Activated CD4-positive, alpha-beta memory T cell treated with anti-CD3 and anti-CD28 coated beads for 36 hours (primary cell): ENCODE results near the gene NKIRAS1. TPM values are rescaled to one million over a fixed set of nuclear protein-coding genes. Genes with fewer than 3 reads are reported as not detected.
"Not testable (repeated sequence)": the region's sequence is repeated elsewhere in the genome, so short reads cannot be mapped to it uniquely, and the experiment has no call there.

ENCODE experiments used
- CTCF ChIA-PET: fragments of 350-600 bp; sonication (Branson Sonifier 250); formaldehyde crosslinking; loops from one replicate; lab custom pipeline; 2021; ENCODE audit warnings: antibody characterized with exemption, inconsistent platforms; lab: Charles Lee
- POLR2A ChIA-PET: fragments of 350-600 bp; sonication (Branson Sonifier 250); formaldehyde crosslinking; loops from one replicate; lab custom pipeline; 2021; ENCODE audit warnings: antibody characterized with exemption; lab: Charles Lee
- DNase-seq: peaks from one replicate; pipeline ENCODE4 v3.0.0-alpha.2; 2020
- H3K27ac Mint-ChIP-seq: one replicate; pipeline ENCODE4 v1.8.0; 2021; ENCODE audit warnings: mixed read lengths
- H3K27me3 Mint-ChIP-seq: one replicate; pipeline ENCODE4 v1.8.0; 2021; ENCODE audit warnings: mixed read lengths
- H3K36me3 Mint-ChIP-seq: one replicate; pipeline ENCODE4 v1.8.0; 2021; ENCODE audit warnings: mixed read lengths
- H3K4me1 Mint-ChIP-seq: one replicate; pipeline ENCODE4 v1.8.0; 2021; ENCODE audit warnings: low read depth, mixed read lengths
- H3K4me3 Mint-ChIP-seq: one replicate; pipeline ENCODE4 v1.8.0; 2021; ENCODE audit warnings: mild to moderate bottlenecking, mixed read lengths
- H3K9me3 Mint-ChIP-seq: one replicate; pipeline ENCODE4 v1.8.0; 2021; ENCODE audit warnings: mixed read lengths
- intact Hi-C: fragments of 100-400 bp; cut with micrococcal nuclease; formaldehyde crosslinking; loops from one replicate; pipeline ENCODE4 v1.15.1; 2023
- total RNA-seq, 2 experiments: library from RNA; stranded (reverse); gene quantifications; one replicate each; pipeline ENCODE4 v1.2.3, GENCODE V29; 2021

The NKIRAS1 gene
- total RNA-seq, 2 experiments from 2014 or later: 3.9 TPM

DNA sequence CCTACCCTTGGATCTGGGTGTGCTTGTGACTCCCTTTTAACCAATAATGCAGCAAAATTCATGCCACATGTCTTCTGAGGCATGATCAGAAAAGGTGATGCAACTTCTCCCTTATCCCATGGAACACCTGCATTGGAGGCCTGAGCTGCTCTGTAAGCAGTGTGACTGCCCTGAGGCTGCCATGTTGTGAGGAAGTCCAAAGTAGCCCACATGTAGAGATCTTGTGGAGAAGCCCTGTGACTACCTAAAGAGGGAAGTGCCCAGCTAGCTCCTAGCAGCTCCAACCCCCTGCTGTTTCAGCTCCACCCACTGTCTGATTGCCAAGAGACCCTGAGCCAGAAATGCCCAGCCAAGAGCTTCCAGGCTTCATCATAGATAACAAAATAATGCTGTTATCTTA is 21.9 kb upstream of the NKIRAS1 start:
- ChIA-PET CTCF (no interaction called here), POLR2A (no interaction called here)
- H3K27ac Mint-ChIP-seq: no peak overlapping the region
- no peaks in the 10 kb centered on the region for H3K4me1 Mint-ChIP-seq
- H3K36me3 Mint-ChIP-seq: no peaks in the 10 kb centered on the region
- DNase-seq: no peak
- H3K27me3 Mint-ChIP-seq: no peaks in the 10 kb centered on the region
- intact Hi-C loops: no loop called here
- H3K4me3 Mint-ChIP-seq: no peak overlapping the region
- no peaks in the 10 kb centered on the region for H3K9me3 Mint-ChIP-seq

DNA sequence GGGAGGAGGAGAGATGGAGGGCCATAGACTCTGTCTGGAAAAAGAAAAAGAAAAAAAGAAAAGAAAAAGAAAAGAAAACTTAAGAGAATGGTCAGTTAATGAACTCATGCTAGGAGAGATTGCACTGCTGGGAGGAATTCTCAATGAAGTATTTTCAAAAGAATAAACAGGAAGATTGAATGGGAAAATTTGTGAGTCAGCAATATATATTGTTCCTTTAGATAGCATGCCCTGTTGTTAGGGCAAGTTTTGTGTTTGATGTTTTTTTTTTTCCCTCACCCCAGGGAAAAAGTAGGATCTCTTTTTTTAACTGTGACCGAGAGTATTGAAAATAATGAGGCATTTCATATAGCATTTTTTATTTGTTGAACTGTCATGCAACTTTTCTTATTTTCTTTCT is 20.5 kb upstream of the NKIRAS1 start:
- ChIA-PET CTCF (no interaction called here), POLR2A (no interaction called here)
- Mint-ChIP-seq H3K4me1 (no peaks in the 10 kb centered on the region), H3K9me3 (no peaks in the 10 kb centered on the region), H3K36me3 (no peaks in the 10 kb centered on the region), H3K27ac (no peak overlapping the region), H3K27me3 (no peaks in the 10 kb centered on the region), H3K4me3 (no peak overlapping the region)
- intact Hi-C loops: no loop called here
- DNase-seq: no peak

DNA sequence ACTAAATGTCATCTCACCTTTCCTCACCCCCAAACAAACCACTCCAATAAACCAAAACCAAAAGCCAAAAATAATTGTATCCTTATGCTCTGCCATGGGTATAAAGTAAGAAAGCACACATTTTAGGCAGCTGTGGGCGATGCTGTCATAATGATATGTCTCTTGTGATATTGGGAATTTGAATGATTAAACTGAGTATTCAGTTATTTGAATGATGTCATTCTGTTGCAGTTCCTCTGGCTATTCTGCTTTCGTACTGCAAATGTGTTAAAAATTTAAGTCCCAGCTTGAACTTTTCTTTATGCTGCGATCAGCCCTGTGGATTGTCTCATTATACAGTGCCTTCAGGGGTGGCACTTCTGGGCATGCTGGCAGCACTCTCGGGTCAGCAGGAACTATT is 17.5 kb upstream of the NKIRAS1 start:
- Mint-ChIP-seq H3K4me3 (no peak overlapping the region), H3K27me3 (no peaks in the 10 kb centered on the region), H3K27ac (no peak overlapping the region), H3K4me1 (no peaks in the 10 kb centered on the region), H3K36me3 (no peaks in the 10 kb centered on the region), H3K9me3 (no peaks in the 10 kb centered on the region)
- ChIA-PET POLR2A (no interaction called here), CTCF (no interaction called here)
- no peak for DNase-seq
- intact Hi-C loops: no loop called here

DNA sequence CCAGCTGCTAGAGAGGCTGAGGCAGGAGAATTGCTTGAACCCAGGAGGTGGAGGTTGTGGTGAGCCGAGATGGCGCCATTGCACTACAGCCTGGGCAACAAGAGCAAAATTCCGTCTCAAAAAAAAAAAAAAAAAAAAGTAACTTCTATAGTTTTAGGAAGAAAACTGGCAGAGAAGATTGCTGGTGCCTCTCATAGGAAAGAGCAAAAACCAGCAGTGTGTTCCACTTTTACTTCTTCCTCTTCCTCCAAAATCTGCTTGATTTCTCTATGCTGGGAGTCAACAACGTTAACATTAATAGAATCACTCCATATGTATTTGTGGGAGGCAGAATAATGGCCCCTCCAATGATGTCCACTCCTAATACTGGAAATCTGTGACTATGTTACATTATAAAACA is 15.8 kb upstream of the NKIRAS1 start:
- no peak for DNase-seq
- intact Hi-C loops: no loop called here
- Mint-ChIP-seq H3K27me3 (no peaks in the 10 kb centered on the region), H3K36me3 (no peaks in the 10 kb centered on the region), H3K27ac (no peak overlapping the region), H3K4me3 (no peak overlapping the region), H3K9me3 (no peaks in the 10 kb centered on the region), H3K4me1 (no peaks in the 10 kb centered on the region)
- CTCF ChIA-PET: no interaction called here
- POLR2A ChIA-PET: no interaction called here

DNA sequence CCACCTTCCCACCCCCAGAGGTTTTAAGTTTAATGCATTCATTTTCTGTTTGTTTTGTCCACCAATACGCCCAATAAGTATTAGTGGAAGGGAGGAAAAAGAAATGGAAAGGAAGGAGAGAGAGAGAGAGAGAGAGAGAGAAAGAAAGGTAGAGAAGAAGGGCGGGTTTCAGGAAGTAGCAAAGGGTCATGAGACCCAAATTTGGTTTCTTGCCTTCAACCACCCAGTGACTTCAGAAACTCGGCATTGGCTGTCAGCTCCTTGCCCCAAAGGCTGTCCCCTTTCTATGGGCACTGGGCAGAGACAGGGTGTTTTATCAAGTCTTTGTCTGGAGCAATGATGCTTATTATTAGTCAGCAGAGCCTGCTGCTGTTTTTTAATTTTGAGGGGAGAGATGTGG is 14.8 kb upstream of the NKIRAS1 start:
- Mint-ChIP-seq H3K27ac (no peak overlapping the region), H3K9me3 (no peaks in the 10 kb centered on the region), H3K4me1 (no peaks in the 10 kb centered on the region), H3K27me3 (no peaks in the 10 kb centered on the region), H3K36me3 (no peaks in the 10 kb centered on the region), H3K4me3 (no peak overlapping the region)
- CTCF ChIA-PET: no interaction called here
- POLR2A ChIA-PET: no interaction called here
- intact Hi-C loops: no loop called here
- no peak for DNase-seq

DNA sequence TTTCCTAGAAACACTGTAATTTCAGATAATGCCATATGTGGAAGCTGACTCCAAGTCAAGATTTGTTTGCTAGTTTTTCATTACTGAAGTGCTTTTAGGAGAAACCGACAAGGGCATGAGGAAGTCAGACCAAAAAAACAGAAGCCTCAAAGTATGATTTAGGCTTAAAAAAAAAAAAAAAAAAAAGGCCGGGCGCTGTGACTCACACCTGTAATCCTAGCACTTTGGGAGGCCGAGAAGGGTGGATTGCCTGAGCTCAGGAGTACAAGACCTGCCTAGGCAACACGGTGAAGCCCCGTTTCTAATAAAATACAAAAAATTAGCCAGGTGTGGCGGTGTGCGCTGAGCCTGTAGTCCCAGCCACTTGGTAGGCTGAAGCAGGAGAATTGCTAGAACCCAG is 11.7 kb upstream of the NKIRAS1 start:
- H3K36me3 Mint-ChIP-seq: no peaks in the 10 kb centered on the region
- intact Hi-C loops: no loop called here
- no peak overlapping the region for H3K4me3 Mint-ChIP-seq
- ChIA-PET CTCF (no interaction called here), POLR2A (no interaction called here)
- no peaks in the 10 kb centered on the region for H3K4me1 Mint-ChIP-seq
- no peak for DNase-seq
- H3K27ac Mint-ChIP-seq: no peak overlapping the region
- no peaks in the 10 kb centered on the region for H3K27me3 Mint-ChIP-seq
- H3K9me3 Mint-ChIP-seq: no peaks in the 10 kb centered on the region

DNA sequence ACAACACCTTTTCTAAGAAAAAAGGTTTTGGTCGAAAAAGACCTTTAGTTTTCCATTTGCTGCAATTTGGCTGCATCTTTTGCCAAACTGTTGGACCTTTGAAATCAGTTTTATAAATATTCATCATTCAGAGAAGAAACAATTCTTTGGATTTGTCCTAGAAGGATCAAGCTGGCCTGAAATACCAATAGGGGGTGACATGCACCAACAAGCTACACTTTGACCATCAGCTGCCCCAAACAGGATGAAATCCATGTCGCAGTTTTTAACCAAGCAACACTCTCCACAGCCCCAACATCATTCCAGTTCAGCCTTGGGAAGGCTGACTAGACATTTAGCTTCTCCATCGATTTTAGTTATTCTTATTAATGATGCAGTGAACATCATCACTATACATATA is 9.9 kb upstream of the NKIRAS1 start:
- no peaks in the 10 kb centered on the region for H3K36me3 Mint-ChIP-seq
- intact Hi-C loops: no loop called here
- DNase-seq: no peak
- H3K27ac Mint-ChIP-seq: no peak overlapping the region
- no peak overlapping the region for H3K4me3 Mint-ChIP-seq
- CTCF ChIA-PET: no interaction called here
- no peaks in the 10 kb centered on the region for H3K27me3 Mint-ChIP-seq
- POLR2A ChIA-PET: interaction anchor here (1.5 to 2.1 kb wide), 2 partner anchors 10 to 19 kb away, joined by 4 to 5 read pairs; partner anchors contain the start of genes NKIRAS1 and RPL15
- H3K9me3 Mint-ChIP-seq: no peaks in the 10 kb centered on the region
- H3K4me1 Mint-ChIP-seq: no peaks in the 10 kb centered on the region

DNA sequence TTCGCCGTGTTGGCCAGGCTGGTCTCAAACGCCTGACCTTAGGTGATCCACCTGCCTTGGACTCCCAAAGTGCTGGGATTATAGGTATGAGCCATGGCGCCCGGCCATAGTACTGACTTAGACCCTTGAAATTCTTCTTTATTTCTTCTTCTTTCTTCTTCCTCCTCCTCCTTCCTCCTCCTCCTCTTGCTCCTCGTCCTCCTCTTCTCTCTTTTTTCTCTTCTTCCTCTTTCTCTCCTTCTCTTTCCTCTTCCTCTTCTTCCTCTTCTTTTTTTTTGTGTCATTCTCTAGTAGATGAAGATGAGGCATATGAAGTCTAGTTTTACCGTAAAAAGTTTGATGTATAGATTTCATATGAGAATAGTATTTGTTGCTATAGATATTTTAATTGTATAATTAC is 9.5 kb upstream of the NKIRAS1 start:
- no peaks in the 10 kb centered on the region for H3K4me1 Mint-ChIP-seq
- no peak overlapping the region for H3K27ac Mint-ChIP-seq
- peaks cover 2% of the 10 kb centered on the region for H3K36me3 Mint-ChIP-seq
- ChIA-PET POLR2A (interaction anchor here (1.0 to 2.1 kb wide), 3 partner anchors 9 to 20 kb away, joined by 4 to 5 read pairs (median 4); partner anchors contain the start of genes NKIRAS1 and RPL15), CTCF (no interaction called here)
- intact Hi-C loops: no loop called here
- H3K9me3 Mint-ChIP-seq: no peaks in the 10 kb centered on the region
- H3K4me3 Mint-ChIP-seq: no peak overlapping the region
- no peak for DNase-seq
- no peaks in the 10 kb centered on the region for H3K27me3 Mint-ChIP-seq

DNA sequence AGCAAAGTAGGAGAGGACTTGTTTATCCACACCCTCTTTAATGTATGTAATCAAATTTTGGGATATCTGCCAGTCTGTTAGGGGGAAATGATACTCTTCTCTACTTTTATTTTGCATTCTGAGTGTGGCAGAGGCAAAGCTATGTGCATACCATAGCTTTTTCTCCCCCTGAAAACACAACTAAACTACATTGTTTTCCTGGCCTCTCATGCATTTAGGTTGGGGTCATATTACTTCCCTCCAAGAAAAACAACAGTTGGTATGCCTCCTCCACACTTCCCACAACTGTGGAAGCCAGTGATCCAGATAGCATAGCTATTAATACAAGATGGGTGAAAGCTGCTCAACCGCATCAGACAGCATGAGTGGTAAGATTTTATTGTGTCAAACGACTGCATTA is 7.0 kb upstream of the NKIRAS1 start:
- peaks cover 25% of the 10 kb centered on the region for H3K36me3 Mint-ChIP-seq
- H3K9me3 Mint-ChIP-seq: no peaks in the 10 kb centered on the region
- H3K4me3 Mint-ChIP-seq: no peak overlapping the region
- H3K27me3 Mint-ChIP-seq: no peaks in the 10 kb centered on the region
- intact Hi-C loops: no loop called here
- ChIA-PET CTCF (interaction anchor here (2.7 kb wide), 1 partner anchor 35 kb away, joined by 7 read pairs; no protein-coding TSS in a partner anchor), POLR2A (no interaction called here)
- peaks cover 18% of the 10 kb centered on the region for H3K4me1 Mint-ChIP-seq
- no peak overlapping the region for H3K27ac Mint-ChIP-seq
- no peak for DNase-seq

DNA sequence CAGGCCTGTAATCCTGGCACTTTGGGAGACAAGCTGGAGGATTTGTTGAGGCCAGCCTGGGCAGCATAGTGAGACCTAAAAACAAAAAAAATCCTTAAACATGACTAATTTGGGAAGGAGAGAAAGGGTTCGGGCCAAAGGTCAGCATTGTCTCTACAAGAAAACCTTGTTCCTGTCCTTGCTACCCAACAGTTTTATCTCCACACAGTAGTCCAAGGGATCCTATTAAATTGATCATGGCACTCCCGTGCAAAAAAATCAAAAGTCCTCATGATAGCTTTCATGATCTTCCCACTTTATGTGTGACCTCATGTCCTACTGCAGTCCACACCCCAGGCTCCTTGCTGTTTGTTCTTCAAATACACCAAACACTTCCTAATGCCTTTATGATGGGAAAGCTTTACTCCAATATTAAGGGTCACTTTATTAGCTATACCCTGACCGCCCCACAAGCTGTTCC is 4.3 kb upstream of the NKIRAS1 start:
- H3K27me3 Mint-ChIP-seq: peaks cover 2% of the 10 kb centered on the region
- no peak overlapping the region for H3K27ac Mint-ChIP-seq
- DNase-seq: no peak
- no peak overlapping the region for H3K4me3 Mint-ChIP-seq
- intact Hi-C loops: no loop called here
- H3K36me3 Mint-ChIP-seq: peaks cover 45% of the 10 kb centered on the region
- POLR2A ChIA-PET: no interaction called here
- CTCF ChIA-PET: interaction anchor here (1.1 kb wide), 1 partner anchor 38 kb away, joined by 3 read pairs; no protein-coding TSS in a partner anchor
- H3K9me3 Mint-ChIP-seq: no peaks in the 10 kb centered on the region
- H3K4me1 Mint-ChIP-seq: peaks cover 29% of the 10 kb centered on the region

DNA sequence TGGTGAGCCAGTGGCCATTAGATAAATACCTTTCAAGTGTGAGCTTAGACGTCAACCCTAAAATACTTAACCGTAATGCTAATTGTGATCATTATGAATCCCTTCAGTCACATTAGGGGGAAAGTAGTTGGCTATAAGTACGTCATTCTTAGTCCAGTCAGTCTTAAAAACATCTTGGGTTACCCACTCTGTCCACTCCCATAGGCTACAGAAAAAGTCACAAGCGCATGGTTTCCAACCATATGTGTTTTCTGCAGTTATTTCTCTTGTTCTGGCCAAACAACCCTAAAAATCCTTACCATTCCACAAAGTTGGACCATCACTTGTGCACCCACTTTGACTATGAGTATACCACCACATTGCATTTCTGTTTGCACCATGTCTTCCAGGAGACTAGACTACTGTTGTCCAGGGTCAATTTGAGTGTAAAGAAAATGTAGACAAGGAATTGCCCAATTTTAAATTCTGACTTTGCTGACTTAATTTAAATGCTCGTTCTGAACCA is 3.4 kb upstream of the NKIRAS1 start:
- intact Hi-C loops: no loop called here
- ChIA-PET POLR2A (no interaction called here), CTCF (interaction anchor here (1.1 kb wide), 1 partner anchor 39 kb away, joined by 3 read pairs; no protein-coding TSS in a partner anchor)
- peak overlapping the region; percentile 32 for H3K27ac Mint-ChIP-seq
- H3K4me3 Mint-ChIP-seq: peak overlapping the region; percentile 98
- no peaks in the 10 kb centered on the region for H3K9me3 Mint-ChIP-seq
- H3K36me3 Mint-ChIP-seq: peaks cover 45% of the 10 kb centered on the region
- H3K4me1 Mint-ChIP-seq: peaks cover 37% of the 10 kb centered on the region
- no peak for DNase-seq
- peaks cover 6% of the 10 kb centered on the region for H3K27me3 Mint-ChIP-seq

DNA sequence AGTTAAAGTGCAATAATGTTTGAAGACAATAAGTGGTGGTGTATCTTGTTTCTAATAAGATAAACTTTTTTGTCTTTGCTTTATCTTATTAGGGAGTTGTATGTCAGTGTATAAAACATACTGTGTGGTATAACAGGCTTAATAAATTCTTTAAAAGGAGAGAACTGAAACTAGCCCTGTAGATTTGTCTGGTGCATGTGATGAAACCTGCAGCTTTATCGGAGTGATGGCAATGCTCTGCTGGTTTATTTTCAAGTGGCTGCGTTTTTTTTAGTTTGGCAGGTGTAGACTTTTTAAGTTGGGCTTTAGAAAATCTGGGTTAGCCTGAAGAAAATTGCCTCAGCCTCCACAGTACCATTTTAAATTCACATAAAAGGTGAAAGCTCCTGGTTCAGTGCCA is 2.8 kb upstream of the NKIRAS1 start:
- no peak for DNase-seq
- Mint-ChIP-seq H3K4me1 (peaks cover 42% of the 10 kb centered on the region), H3K36me3 (peaks cover 45% of the 10 kb centered on the region), H3K9me3 (no peaks in the 10 kb centered on the region), H3K4me3 (peak overlapping the region; percentile 98), H3K27me3 (peaks cover 6% of the 10 kb centered on the region), H3K27ac (peak overlapping the region; percentile 32)
- intact Hi-C loops: loop anchor here (5.0 kb wide), 1 partner anchor 1863 kb away; the partner anchor contains the start of gene NGLY1
- POLR2A ChIA-PET: no interaction called here
- CTCF ChIA-PET: no interaction called here

DNA sequence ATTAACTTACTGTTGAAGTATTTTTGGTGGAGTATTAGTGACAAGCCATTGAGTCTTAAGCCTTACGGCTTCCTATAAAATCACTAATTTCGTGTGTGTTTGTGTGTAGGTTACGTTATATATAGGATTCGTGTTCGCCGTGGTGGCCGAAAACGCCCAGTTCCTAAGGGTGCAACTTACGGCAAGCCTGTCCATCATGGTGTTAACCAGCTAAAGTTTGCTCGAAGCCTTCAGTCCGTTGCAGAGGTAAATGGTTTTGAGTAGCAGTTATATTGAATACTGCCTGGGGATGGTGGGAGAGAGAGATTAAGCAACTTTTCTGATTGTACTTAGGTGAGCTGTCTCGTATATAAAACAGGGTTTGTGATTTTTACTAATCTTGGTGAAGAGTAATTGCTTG is 1.5 kb upstream of the NKIRAS1 start:
- DNase-seq, H3K9me3 Mint-ChIP-seq, H3K27me3 Mint-ChIP-seq: not testable (repeated sequence)
- H3K27ac Mint-ChIP-seq: peak overlapping the region; percentile 100
- H3K36me3 Mint-ChIP-seq: peaks cover 45% of the 10 kb centered on the region
- ChIA-PET POLR2A (interaction anchor here (0.9 to 3.2 kb wide), 6 partner anchors 22 to 109 kb away, joined by 3 to 31 read pairs (median 18); no protein-coding TSS in a partner anchor), CTCF (interaction anchor here (1.1 to 1.3 kb wide), 2 partner anchors 28 to 30 kb away, joined by 3 to 4 read pairs; no protein-coding TSS in a partner anchor)
- peaks cover 51% of the 10 kb centered on the region for H3K4me1 Mint-ChIP-seq
- intact Hi-C loops: loop anchor here (5.0 kb wide), 1 partner anchor 1864 kb away; the partner anchor contains the start of gene NGLY1
- H3K4me3 Mint-ChIP-seq: peak overlapping the region; percentile 98
